Muscle of leg (tissue), 11 donors: ENCODE measurements around the gene SMO. TPM values are rescaled to one million over a fixed set of nuclear protein-coding genes. Genes with fewer than 3 reads are reported as not detected.
"Not testable (repeated sequence)": the region's sequence is repeated elsewhere in the genome, so short reads cannot be mapped to it uniquely, and the experiment has no call there.

Experiments
- DNase-seq: peaks from one replicate; pipeline ENCODE4 v3.0.0; 2013
- H3K27ac ChIP-seq: one replicate; pipeline ENCODE4 v1.5.1; 2013; ENCODE audit warnings: mild to moderate bottlenecking, low read length, control low read depth
- H3K27me3 ChIP-seq: one replicate; pipeline ENCODE4 v1.6.1; 2013; ENCODE audit warnings: low read length; ENCODE audit not compliant: control insufficient read depth, insufficient read depth
- H3K36me3 ChIP-seq: one replicate; pipeline ENCODE4 v1.6.1; 2013; ENCODE audit warnings: low read length; ENCODE audit not compliant: control insufficient read depth, insufficient read depth
- H3K4me1 ChIP-seq: one replicate; pipeline ENCODE4 v1.6.1; 2013; ENCODE audit warnings: low read length; ENCODE audit not compliant: control insufficient read depth, insufficient read depth
- H3K4me3 ChIP-seq: one replicate; pipeline ENCODE4 v1.5.1; 2013; ENCODE audit warnings: low read length, control low read depth
- H3K9me3 ChIP-seq: replicated peaks from 2 replicates; pipeline ENCODE4 v1.6.1; 2013; ENCODE audit warnings: low read depth, low read length; ENCODE audit not compliant: control insufficient read depth
- WGBS: methylation state at CpG from one replicate; pipeline ENCODE4 v1.1.5; 2013; ENCODE audit warnings: missing lambda C conversion rate; ENCODE audit not compliant: insufficient coverage; 5-methylcytosine and 5-hydroxymethylcytosine counted together
- polyA plus RNA-seq, 8 donors: library from polyadenylated mRNA; unstranded; fragments of 120-200 nt; gene quantifications; one replicate each; pipeline versions ENCODE4 v1.2.1 to v1.2.3, GENCODE V29; 2013; ENCODE audit warnings: inconsistent platforms in 1 of 8, low replicate concordance in 1 of 8; ENCODE audit not compliant: insufficient read length in 8 of 8, insufficient read depth in 1 of 8
- total RNA-seq: library from RNA; stranded (reverse); fragments of 120-200 nt; gene quantifications from one replicate; pipeline ENCODE4 v1.2.4, GENCODE V29; 2013

SMO gene
- total and polyA plus RNA-seq, 9 donors, result 35.9 to 63.6 (median 48.6) TPM

DNA sequence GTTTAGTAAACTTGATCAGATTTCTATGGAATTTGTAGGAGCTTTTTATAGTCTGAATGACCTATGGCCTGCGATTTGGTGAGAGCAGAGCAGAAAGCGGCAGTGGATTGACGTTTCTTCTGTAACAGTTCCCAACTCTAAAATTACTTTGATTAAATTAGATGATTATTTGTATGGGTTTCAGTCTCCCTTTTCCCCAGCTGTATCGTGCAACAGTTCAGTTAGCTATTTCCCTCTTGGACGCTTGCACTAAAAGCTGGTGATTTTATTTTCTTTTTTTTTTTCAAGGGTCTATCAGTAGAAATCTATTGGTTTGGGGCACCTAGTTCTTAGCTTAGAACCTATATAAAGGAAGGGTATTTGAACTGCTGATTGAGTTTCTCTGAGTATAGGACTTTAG lies 43.2 kb downstream of the SMO start:
- Histone ChIP-seq H3K27me3 (no peaks in the 10 kb centered on the region), H3K4me3 (no peak overlapping the region), H3K27ac (no peak overlapping the region), H3K36me3 (no peaks in the 10 kb centered on the region), H3K9me3 (no peaks in the 10 kb centered on the region), H3K4me1 (no peaks in the 10 kb centered on the region)
- no peak for DNase-seq
- no CpG with 5 or more reads among the region's 5 CpGs for WGBS

- H3K4me1 ChIP-seq, result no peaks in the 10 kb centered on the region
- 78% methylated on average over 8 of the region's 8 CpGs for WGBS
- no peak overlapping the region for H3K27ac ChIP-seq
- no peaks in the 10 kb centered on the region for H3K36me3 ChIP-seq
- H3K9me3 ChIP-seq, result no peaks in the 10 kb centered on the region
- no peaks in the 10 kb centered on the region for H3K27me3 ChIP-seq
- DNase-seq, result no peak
- no peak overlapping the region for H3K4me3 ChIP-seq
Observed at GRCh38 chr7:129238546-129238945, 50.1 kb downstream of the SMO start.

DNA sequence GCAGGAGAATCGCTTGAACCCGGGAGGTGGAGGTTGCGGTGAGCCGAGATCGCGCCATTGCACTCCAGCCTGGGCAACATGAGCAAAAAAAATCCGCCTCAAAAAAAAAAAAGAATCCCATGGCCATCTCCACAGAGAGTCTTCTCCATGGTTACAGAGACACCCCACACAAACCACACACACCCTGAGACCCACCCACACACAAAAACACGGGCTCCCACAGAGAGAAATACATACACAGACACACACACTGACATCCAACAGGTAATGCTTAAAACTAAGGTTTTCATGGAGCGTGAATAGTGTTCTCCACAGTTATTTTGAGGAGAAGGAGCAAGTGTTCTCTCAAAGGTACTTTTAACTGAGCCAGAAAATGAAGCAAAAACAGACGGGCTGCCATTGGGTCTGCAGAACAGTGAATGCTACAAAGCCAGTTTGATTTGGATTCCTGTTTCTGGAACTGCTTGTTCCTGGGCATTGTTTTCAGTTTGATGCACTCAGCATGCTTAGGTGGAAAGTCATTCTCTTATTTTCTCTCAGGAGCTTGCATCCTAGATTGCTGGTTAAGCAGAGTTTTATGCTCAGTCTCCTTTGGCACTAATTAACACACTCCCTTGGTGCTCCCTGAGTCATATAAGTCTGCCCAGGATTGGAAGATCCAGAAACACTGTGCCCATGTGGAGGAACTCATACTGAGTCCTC lies 51.8 kb downstream of the SMO start:
- no peak overlapping the region for H3K4me3 ChIP-seq
- WGBS, result 71% methylated on average over 4 of the region's 10 CpGs
- H3K9me3 ChIP-seq, result no peaks in the 10 kb centered on the region
- DNase-seq, result no peak
- H3K4me1 ChIP-seq, result no peaks in the 10 kb centered on the region
- no peaks in the 10 kb centered on the region for H3K36me3 ChIP-seq
- H3K27ac ChIP-seq, result no peak overlapping the region
- H3K27me3 ChIP-seq, result no peaks in the 10 kb centered on the region

GRCh38 chr7:129244220-129244619 lies 55.8 kb downstream of the SMO start:
- H3K4me1 ChIP-seq, result no peaks in the 10 kb centered on the region
- H3K4me3 ChIP-seq, result no peak overlapping the region
- no peaks in the 10 kb centered on the region for H3K36me3 ChIP-seq
- no peak overlapping the region for H3K27ac ChIP-seq
- DNase-seq, result no peak
- WGBS, result no CpG with 5 or more reads among the region's 1 CpG
- H3K9me3 ChIP-seq, result no peaks in the 10 kb centered on the region
- H3K27me3 ChIP-seq, result no peaks in the 10 kb centered on the region

DNA sequence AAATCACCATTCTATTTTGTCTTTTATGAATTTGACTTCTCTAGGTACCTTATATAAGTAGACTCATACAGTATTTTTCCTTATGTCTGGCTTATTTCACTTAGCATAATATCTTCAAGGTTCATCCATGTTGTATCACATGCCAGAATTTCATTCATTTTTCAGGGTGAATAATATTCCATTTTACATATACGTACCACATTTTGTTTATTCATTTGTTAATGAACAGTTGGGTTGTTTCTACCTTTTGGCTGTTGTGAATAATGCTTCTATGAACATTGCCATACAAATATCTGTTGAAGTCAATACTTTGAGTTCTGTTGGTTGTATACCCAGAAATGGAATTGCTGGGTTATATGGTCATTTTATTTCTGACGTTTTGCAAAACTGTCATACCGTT lies 57.1 kb downstream of the SMO start:
- no peaks in the 10 kb centered on the region for H3K9me3 ChIP-seq
- no peaks in the 10 kb centered on the region for H3K27me3 ChIP-seq
- no peak overlapping the region for H3K27ac ChIP-seq
- H3K36me3 ChIP-seq, result no peaks in the 10 kb centered on the region
- WGBS, result no CpG with 5 or more reads among the region's 3 CpGs
- no peaks in the 10 kb centered on the region for H3K4me1 ChIP-seq
- no peak overlapping the region for H3K4me3 ChIP-seq
- DNase-seq, result no peak

DNA sequence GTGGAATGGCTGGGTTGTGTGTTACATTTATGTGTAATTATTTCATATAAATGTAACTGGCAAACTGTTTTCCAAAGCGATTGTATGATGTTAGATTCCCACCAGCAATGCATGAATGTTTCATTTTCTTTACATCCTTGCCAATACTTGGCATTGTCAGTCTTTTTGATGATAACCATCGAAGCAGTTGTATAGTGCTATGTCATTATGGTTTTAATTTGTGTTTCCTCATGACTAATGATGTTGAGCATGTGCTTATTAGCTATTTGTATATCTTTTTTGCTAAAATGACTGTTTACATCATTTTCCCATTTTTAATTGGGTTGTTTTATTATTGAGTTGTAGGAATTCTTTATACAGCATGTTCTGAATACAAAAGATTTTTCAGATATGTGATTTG lies 58.7 kb downstream of the SMO start:
- no CpG with 5 or more reads among the region's 2 CpGs for WGBS

GRCh38 chr7:129252128-129252527 lies 63.7 kb downstream of the SMO start:
- Histone ChIP-seq H3K27ac (no peak overlapping the region), H3K4me3 (no peak overlapping the region), H3K36me3 (no peaks in the 10 kb centered on the region), H3K4me1 (no peaks in the 10 kb centered on the region), H3K9me3 (no peaks in the 10 kb centered on the region), H3K27me3 (no peaks in the 10 kb centered on the region)
- WGBS, result no CpG with 5 or more reads among the region's 2 CpGs
- DNase-seq, result no peak

More for the DNA sequence above, 58.7 kb downstream of the SMO start:
- Histone ChIP-seq H3K27ac (no peak overlapping the region), H3K27me3 (no peaks in the 10 kb centered on the region), H3K4me1 (no peaks in the 10 kb centered on the region), H3K9me3 (no peaks in the 10 kb centered on the region), H3K36me3 (no peaks in the 10 kb centered on the region), H3K4me3 (no peak overlapping the region)
- no peak for DNase-seq

GRCh38 chr7:129252603-129253002 lies 64.2 kb downstream of the SMO start:
- not testable (repeated sequence) for H3K27ac ChIP-seq, H3K4me3 ChIP-seq, H3K27me3 ChIP-seq, H3K36me3 ChIP-seq, H3K9me3 ChIP-seq, H3K4me1 ChIP-seq, DNase-seq
- 93% methylated on average over 5 of the region's 5 CpGs for WGBS

- Histone ChIP-seq H3K27ac (no peak overlapping the region), H3K36me3 (no peaks in the 10 kb centered on the region), H3K4me3 (no peak overlapping the region), H3K4me1 (no peaks in the 10 kb centered on the region), H3K9me3 (no peaks in the 10 kb centered on the region), H3K27me3 (no peaks in the 10 kb centered on the region)
- 82% methylated on average over 2 of the region's 4 CpGs for WGBS
- no peak for DNase-seq
Observed at GRCh38 chr7:129255800-129256199, 67.4 kb downstream of the SMO start.

DNA sequence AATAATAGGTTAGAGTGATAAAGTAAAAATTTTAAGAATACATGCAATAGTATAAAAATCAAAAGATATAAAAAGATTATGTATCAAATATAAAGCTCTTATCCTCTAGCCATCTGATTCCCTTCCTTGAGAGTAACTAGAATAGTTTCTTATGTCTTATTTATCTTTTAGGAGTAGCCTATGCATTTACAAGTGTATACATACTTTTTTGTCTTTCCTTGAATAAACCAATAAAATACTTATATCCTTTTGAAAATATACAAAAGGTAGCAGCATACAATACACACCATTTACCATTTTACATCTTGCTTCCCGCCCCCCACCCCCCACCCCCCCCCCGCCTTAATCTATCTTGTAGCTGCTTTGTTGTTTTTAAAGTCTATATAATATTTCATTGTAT lies 67.8 kb downstream of the SMO start:
- H3K4me1 ChIP-seq, result no peaks in the 10 kb centered on the region
- no peak overlapping the region for H3K4me3 ChIP-seq
- no CpG with 5 or more reads among the region's 2 CpGs for WGBS
- H3K27me3 ChIP-seq, result no peaks in the 10 kb centered on the region
- no peak for DNase-seq
- H3K36me3 ChIP-seq, result no peaks in the 10 kb centered on the region
- no peak overlapping the region for H3K27ac ChIP-seq
- no peaks in the 10 kb centered on the region for H3K9me3 ChIP-seq

GRCh38 chr7:129257168-129257567 lies 68.7 kb downstream of the SMO start:
- Histone ChIP-seq H3K27me3 (no peaks in the 10 kb centered on the region), H3K27ac (no peak overlapping the region), H3K4me3 (no peak overlapping the region), H3K36me3 (no peaks in the 10 kb centered on the region), H3K4me1 (no peaks in the 10 kb centered on the region), H3K9me3 (no peaks in the 10 kb centered on the region)
- no peak for DNase-seq
